NOMO-1 treated with DMSO at 0.1 percent for 48 hours (cell line): Measurements from ENCODE around the gene KDM3B.
"Not testable (repeated sequence)": the region's sequence is repeated elsewhere in the genome, so short reads cannot be mapped to it uniquely, and the experiment has no call there.

ENCODE experiments used
- DNase-seq: peaks from one replicate; lab custom pipeline; 2025; ENCODE audit not compliant: unreplicated experiment; lab: John Stamatoyannopoulos, UW

The KDM3B gene

GRCh38 chr5:138386290-138386689 is 33.8 kb downstream of the KDM3B start:
- DNase-seq, result no peak

GRCh38 chr5:138389332-138389731 is 36.8 kb downstream of the KDM3B start:
- no peak for DNase-seq

- DNase-seq, result not testable (repeated sequence)
These were observed 37.4 kb downstream of the KDM3B start for GRCh38 chr5:138389911-138390310.

- DNase-seq, result no peak
These were observed 39.4 kb downstream of the KDM3B start for GRCh38 chr5:138391859-138392386.

GRCh38 chr5:138402640-138403039 is 50.2 kb downstream of the KDM3B start:
- DNase-seq, result no peak

GRCh38 chr5:138408023-138408422 is 55.5 kb downstream of the KDM3B start:
- no peak for DNase-seq

GRCh38 chr5:138410996-138411640 is 58.6 kb downstream of the KDM3B start:
- peak; percentile 9 for DNase-seq

- no peak for DNase-seq
These were observed 66.0 kb downstream of the KDM3B start for GRCh38 chr5:138418444-138418843.

GRCh38 chr5:138425079-138425478 is 72.6 kb downstream of the KDM3B start:
- DNase-seq, result no peak

- DNase-seq, result no peak
These were observed 83.5 kb downstream of the KDM3B start for GRCh38 chr5:138435943-138436342.

- no peak for DNase-seq
These were observed 85.7 kb downstream of the KDM3B start for GRCh38 chr5:138438003-138438723.

GRCh38 chr5:138438724-138439476 is 86.4 kb downstream of the KDM3B start, which contains the start of gene REEP2:
REEP2 (plus strand) TSS chr5:138439057; CDS start chr5:138439209, 152 bp downstream.
- DNase-seq, result peak; percentile 22

GRCh38 chr5:138439477-138440158 is 87.1 kb downstream of the KDM3B start:
- DNase-seq, result no peak

GRCh38 chr5:138440159-138441073 is 87.9 kb downstream of the KDM3B start:
- no peak for DNase-seq

GRCh38 chr5:138441221-138441620 is 88.7 kb downstream of the KDM3B start:
- DNase-seq, result no peak

- DNase-seq, result no peak
These were observed 91.7 kb downstream of the KDM3B start for GRCh38 chr5:138444078-138444773.

- DNase-seq, result no peak
These were observed 92.5 kb downstream of the KDM3B start for GRCh38 chr5:138444774-138445546.

- no peak for DNase-seq
These were observed 93.2 kb downstream of the KDM3B start for GRCh38 chr5:138445547-138446271.
